ENCODE measurements around the gene IFIT5. TPM values are rescaled to one million over a fixed set of nuclear protein-coding genes. Genes with fewer than 3 reads are reported as not detected.
"Not testable (repeated sequence)": the region's sequence is repeated elsewhere in the genome, so short reads cannot be mapped to it uniquely, and the experiment has no call there.

The IFIT5 gene
- total and polyA plus RNA-seq, 10 donors: 9.3 to 23.7 (median 19.6) TPM

GRCh38 chr10:89438525-89438924 lies 24.2 kb downstream of the IFIT5 start:
- no peak for DNase-seq
- Histone ChIP-seq H3K9me3 (no peaks in the 10 kb centered on the region), H3K4me1 (no peaks in the 10 kb centered on the region), H3K27me3 (replicated peaks in 1 of 7) (peaks cover 0 to 9% (median 0%) of the 10 kb centered on the region in 7 donors), H3K4me3 (no peak overlapping the region), H3K27ac (no peak overlapping the region), H3K36me3 (no peaks in the 10 kb centered on the region)
- 91 to 97% (median 96%) methylated on average over 4 of the region's 4 CpGs for WGBS, 5 donors
- intact Hi-C loops (cut with DNase I; ENCODE audit: low total_unique reads): no loop called here
- TF ChIP-seq POLR2A (IDR thresholded peaks at IDR 0.05) (no peak), CTCF (IDR thresholded peaks at IDR 0.05 in 8 of 11, conservative IDR thresholded peaks at IDR 0.05 in 3 of 11) (no peak), POLR2AphosphoS5 (IDR thresholded peaks at IDR 0.05) (no peak)

GRCh38 chr10:89440226-89441009 lies 26.1 kb downstream of the IFIT5 start:
- Histone ChIP-seq H3K36me3 (no peaks in the 10 kb centered on the region), H3K4me1 (no peaks in the 10 kb centered on the region), H3K9me3 (peaks cover 0 to 6% (median 0%) of the 10 kb centered on the region in 8 donors), H3K27ac (no peak overlapping the region), H3K27me3 (replicated peaks in 1 of 7) (peaks cover 0 to 16% (median 0%) of the 10 kb centered on the region in 7 donors), H3K4me3 (no peak overlapping the region)
- no peak for DNase-seq
- 58 to 94% (median 75%) methylated on average over 4 of the region's 4 CpGs for WGBS, 5 donors
- intact Hi-C loops (cut with DNase I; ENCODE audit: low total_unique reads): no loop called here
- TF ChIP-seq CTCF (IDR thresholded peaks at IDR 0.05 in 8 of 11, conservative IDR thresholded peaks at IDR 0.05 in 3 of 11) (no peak), POLR2A (IDR thresholded peaks at IDR 0.05) (no peak)

GRCh38 chr10:89442289-89442688 lies 27.9 kb downstream of the IFIT5 start:
- 61 to 71% (median 64%) methylated on average over 1 of the region's 1 CpG for WGBS, 5 donors
- Histone ChIP-seq H3K36me3 (no peaks in the 10 kb centered on the region), H3K9me3 (peaks cover 0 to 16% (median 0%) of the 10 kb centered on the region in 8 donors), H3K4me3 (no peak overlapping the region), H3K27ac (no peak overlapping the region), H3K27me3 (replicated peaks in 1 of 7) (peaks cover 0 to 8% (median 0%) of the 10 kb centered on the region in 7 donors), H3K4me1 (no peaks in the 10 kb centered on the region)
- no peak for DNase-seq
- TF ChIP-seq POLR2A (IDR thresholded peaks at IDR 0.05) (no peak), CTCF (IDR thresholded peaks at IDR 0.05 in 8 of 11, conservative IDR thresholded peaks at IDR 0.05 in 3 of 11) (no peak), POLR2AphosphoS5 (IDR thresholded peaks at IDR 0.05) (no peak)
- intact Hi-C loops (cut with DNase I; ENCODE audit: low total_unique reads): no loop called here

- H3K36me3 ChIP-seq; intact Hi-C loops (cut with DNase I; ENCODE audit: low total_unique reads); H3K4me3 ChIP-seq; H3K27me3 ChIP-seq (replicated peaks in 1 of 7); H3K27ac ChIP-seq; DNase-seq; H3K4me1 ChIP-seq: not testable (repeated sequence)
- WGBS, 5 donors: 93 to 95% (median 94%) methylated on average over 7 of the region's 7 CpGs
- peaks cover 0 to 16% (median 0%) of the 10 kb centered on the region in 8 donors for H3K9me3 ChIP-seq
Measured at GRCh38 chr10:89444819-89445218, 30.5 kb downstream of the IFIT5 start.
